Activated T-cell treated with anti-CD3 and anti-CD28 coated beads, Interleukin-2, amount 50 U/mL, for 48 hours (primary cell): ENCODE results near the gene TIA1.
"Not testable (repeated sequence)": the region's sequence is repeated elsewhere in the genome, so short reads cannot be mapped to it uniquely, and the experiment has no call there.

Experiments used
- DNase-seq, 2 experiments: peaks; one replicate each; pipeline ENCODE4 v3.0.0-alpha.2; 2020

TIA1 gene

GRCh38 chr2:70248181-70248847 is at the start of gene TIA1:
Gene TIA1, minus strand, starts transcription at chr2:70248628. Its CDS starts 198 bp downstream, at chr2:70248430.
- peak; percentile 98 for DNase-seq

GRCh38 chr2:70297828-70298227 is 49.4 kb upstream of the TIA1 start:
- not testable (repeated sequence) for DNase-seq

- DNase-seq, result no peak
These were observed 35.2 kb upstream of the TIA1 start for GRCh38 chr2:70283500-70284191.

- DNase-seq, result no peak
These were observed 34.0 kb upstream of the TIA1 start for GRCh38 chr2:70282439-70282838.

GRCh38 chr2:70280242-70280798 is 31.9 kb upstream of the TIA1 start:
- DNase-seq, result no peak

- no peak for DNase-seq
These were observed 21.9 kb upstream of the TIA1 start for GRCh38 chr2:70270323-70270722.

- not testable (repeated sequence) for DNase-seq
These were observed 21.2 kb upstream of the TIA1 start for GRCh38 chr2:70269422-70270302.

GRCh38 chr2:70266925-70267324 is 18.5 kb upstream of the TIA1 start:
- DNase-seq, result not testable (repeated sequence)

GRCh38 chr2:70261501-70261900 is 13.1 kb upstream of the TIA1 start:
- no peak for DNase-seq

GRCh38 chr2:70258532-70258875 is 10.1 kb upstream of the TIA1 start:
- DNase-seq, result no peak

GRCh38 chr2:70255637-70256314 is 7.3 kb upstream of the TIA1 start:
- no peak for DNase-seq

GRCh38 chr2:70250434-70250833 is 2.0 kb upstream of the TIA1 start:
- no peak for DNase-seq

GRCh38 chr2:70247364-70248180 is 856 bp downstream of the TIA1 start:
- no peak for DNase-seq

GRCh38 chr2:70243806-70244584 is 4.4 kb downstream of the TIA1 start:
- no peak for DNase-seq

- DNase-seq, result no peak
These were observed 5.9 kb downstream of the TIA1 start for GRCh38 chr2:70242552-70242951.

GRCh38 chr2:70241340-70241739 is 7.1 kb downstream of the TIA1 start:
- no peak for DNase-seq

GRCh38 chr2:70240599-70240998 is 7.8 kb downstream of the TIA1 start:
- DNase-seq, result no peak

GRCh38 chr2:70233926-70234325 is 14.5 kb downstream of the TIA1 start:
- no peak for DNase-seq

- DNase-seq, result no peak
These were observed 21.6 kb downstream of the TIA1 start for GRCh38 chr2:70226781-70227180.

GRCh38 chr2:70223305-70223704 is 25.1 kb downstream of the TIA1 start:
- not testable (repeated sequence) for DNase-seq

GRCh38 chr2:70214953-70215549 is 33.4 kb downstream of the TIA1 start:
- no peak for DNase-seq
